ENCODE data around the gene PADI2.

DNA sequence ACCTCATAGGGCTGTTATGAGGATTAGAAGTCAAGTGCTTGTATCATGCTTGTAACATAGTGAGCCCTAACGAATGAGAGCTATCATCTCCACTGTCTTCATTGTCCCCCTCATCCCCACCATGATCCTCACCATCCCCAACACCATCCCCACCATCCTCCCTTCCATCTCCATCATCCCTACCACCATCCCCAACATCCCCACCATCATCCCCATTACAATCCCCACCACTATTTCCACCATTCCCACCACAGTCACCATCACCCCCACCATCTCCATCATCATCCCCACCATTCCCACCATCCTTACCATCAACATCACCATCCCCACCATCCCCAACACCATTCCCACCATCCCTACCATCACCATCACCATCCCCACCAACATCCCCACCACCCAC lies 46.6 kb upstream of the PADI2 start:
- TF ChIP-seq, protein P1, sequence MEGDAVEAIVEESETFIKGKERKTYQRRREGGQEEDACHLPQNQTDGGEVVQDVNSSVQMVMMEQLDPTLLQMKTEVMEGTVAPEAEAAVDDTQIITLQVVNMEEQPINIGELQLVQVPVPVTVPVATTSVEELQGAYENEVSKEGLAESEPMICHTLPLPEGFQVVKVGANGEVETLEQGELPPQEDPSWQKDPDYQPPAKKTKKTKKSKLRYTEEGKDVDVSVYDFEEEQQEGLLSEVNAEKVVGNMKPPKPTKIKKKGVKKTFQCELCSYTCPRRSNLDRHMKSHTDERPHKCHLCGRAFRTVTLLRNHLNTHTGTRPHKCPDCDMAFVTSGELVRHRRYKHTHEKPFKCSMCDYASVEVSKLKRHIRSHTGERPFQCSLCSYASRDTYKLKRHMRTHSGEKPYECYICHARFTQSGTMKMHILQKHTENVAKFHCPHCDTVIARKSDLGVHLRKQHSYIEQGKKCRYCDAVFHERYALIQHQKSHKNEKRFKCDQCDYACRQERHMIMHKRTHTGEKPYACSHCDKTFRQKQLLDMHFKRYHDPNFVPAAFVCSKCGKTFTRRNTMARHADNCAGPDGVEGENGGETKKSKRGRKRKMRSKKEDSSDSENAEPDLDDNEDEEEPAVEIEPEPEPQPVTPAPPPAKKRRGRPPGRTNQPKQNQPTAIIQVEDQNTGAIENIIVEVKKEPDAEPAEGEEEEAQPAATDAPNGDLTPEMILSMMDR (IDR thresholded peaks at IDR 0.05; ENCODE audit: low read depth, low read length, poor library complexity, severe bottlenecking): no peak
- no peak for TF ChIP-seq EZH2phosphoT487 (IDR thresholded peaks at IDR 0.05; ENCODE audit: borderline replicate concordance, low read length)
